B cell (primary cell): ENCODE results near the gene DEFB131B.
"Not testable (repeated sequence)": the region's sequence is repeated elsewhere in the genome, so short reads cannot be mapped to it uniquely, and the experiment has no call there.

Experiments used
- CTCF ChIP-seq: fragments of 200-600 bp; IDR thresholded peaks from one replicate; pipeline ENCODE4 v1.8.0; 2022; ENCODE audit warnings: antibody characterized with exemption, mild to moderate bottlenecking
- EZH2 ChIP-seq: IDR thresholded peaks from 2 replicates; pipeline ENCODE4 v1.6.1; 2012; ENCODE audit warnings: borderline replicate concordance, low read depth, mild to moderate bottlenecking, moderate library complexity, low read length; ENCODE audit not compliant: insufficient read depth, poor library complexity, severe bottlenecking

GRCh38 chr11:71832811-71833210 is 45.4 kb upstream of the DEFB131B start, which contains the start of gene DEFB108B:
- TF ChIP-seq EZH2, CTCF: not testable (repeated sequence)
